IPS DF 19.7 (cell line): ENCODE measurements around the gene DMRTA1.
"Not testable (repeated sequence)": the region's sequence is repeated elsewhere in the genome, so short reads cannot be mapped to it uniquely, and the experiment has no call there.

Experiments used
- DNase-seq: peaks from one replicate; pipeline ENCODE4 v3.0.0-alpha.2; 2013; ENCODE audit warnings: low read depth, low spot score

DMRTA1 gene, protein sequence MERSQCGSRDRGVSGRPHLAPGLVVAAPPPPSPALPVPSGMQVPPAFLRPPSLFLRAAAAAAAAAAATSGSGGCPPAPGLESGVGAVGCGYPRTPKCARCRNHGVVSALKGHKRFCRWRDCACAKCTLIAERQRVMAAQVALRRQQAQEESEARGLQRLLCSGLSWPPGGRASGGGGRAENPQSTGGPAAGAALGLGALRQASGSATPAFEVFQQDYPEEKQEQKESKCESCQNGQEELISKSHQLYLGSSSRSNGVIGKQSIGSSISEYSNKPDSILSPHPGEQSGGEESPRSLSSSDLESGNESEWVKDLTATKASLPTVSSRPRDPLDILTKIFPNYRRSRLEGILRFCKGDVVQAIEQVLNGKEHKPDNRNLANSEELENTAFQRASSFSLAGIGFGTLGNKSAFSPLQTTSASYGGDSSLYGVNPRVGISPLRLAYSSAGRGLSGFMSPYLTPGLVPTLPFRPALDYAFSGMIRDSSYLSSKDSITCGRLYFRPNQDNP

DNA sequence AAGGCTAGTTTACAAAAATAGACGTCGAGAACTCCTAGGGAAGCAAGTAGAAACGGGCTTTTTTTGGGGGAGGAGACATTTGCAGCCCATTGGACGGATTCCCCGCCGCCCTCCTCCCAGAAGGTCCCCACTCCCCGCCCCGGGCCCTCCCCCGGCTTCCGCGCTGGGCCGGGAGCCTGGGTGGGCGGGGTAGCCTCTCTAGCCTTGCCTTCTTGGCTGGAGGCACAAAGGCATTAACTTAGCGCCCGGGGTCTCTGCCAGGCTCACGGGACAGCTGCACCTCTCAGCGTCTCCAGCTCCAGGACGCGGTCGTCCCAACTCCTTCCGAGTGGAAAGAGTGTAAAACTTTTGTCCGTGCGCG lies at the start of gene DMRTA1:
Gene DMRTA1 (plus strand): TSS at position 236 of the 361 bp plus-strand sequence. CDS start 242 bp downstream, outside the sequence.
- DNase-seq: no peak

DNA sequence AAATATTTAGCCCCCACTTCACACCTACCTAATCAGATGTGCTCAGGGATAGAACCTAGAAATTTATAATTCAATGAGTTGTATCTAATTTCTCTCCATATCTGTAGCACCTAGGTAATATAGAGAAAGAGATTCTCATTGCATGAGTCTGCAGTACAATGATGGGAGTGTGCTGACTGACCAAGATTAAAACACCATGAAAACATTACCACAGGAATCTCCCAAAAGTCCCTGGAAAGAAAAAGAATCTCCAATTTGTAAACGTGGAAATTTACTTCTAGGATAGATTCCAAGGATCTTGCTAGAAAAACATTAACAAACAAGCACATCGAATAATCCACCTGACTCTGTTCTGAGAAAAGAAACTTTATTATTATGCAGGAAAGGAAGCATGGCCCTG lies 45.0 kb upstream of the DMRTA1 start:
- DNase-seq: no peak

DNA sequence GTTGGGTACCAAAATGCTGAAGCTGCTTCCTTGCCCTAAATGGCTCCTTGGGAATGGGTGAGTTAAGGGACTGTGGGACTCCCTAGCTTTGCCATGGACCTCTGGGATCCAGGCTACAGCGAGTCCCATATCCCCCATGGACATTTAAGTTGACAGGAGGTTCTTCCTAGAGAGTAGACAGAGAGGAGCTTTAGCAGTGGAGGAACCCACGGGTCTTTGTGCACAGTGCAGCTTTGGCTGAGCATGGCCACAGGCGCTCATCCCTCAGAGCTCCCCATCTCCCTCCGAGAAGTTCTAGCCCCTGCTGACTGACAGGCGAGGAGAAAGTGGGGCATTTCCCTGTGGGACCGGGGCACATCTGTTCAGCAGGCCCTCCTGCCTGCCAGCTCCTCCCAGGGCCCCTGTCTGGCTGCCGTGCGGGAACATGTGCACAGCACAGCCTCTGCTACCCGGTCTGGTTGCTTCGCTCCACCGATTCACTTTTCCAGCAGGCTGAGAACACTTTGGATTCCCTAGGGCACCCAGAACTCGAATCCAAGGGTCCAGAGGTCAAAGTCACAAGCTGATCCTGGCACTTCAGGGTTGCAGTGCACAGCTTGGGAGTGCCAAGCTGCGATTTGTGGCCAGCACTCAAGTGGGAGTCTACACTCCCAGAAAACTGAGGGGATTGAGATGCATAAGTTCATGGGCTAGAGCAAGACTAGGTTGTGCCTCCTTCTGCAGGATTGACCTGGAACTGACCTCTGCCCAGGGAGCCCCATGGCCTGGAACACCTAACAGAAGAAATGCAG lies 40.6 kb upstream of the DMRTA1 start:
- DNase-seq: no peak

DNA sequence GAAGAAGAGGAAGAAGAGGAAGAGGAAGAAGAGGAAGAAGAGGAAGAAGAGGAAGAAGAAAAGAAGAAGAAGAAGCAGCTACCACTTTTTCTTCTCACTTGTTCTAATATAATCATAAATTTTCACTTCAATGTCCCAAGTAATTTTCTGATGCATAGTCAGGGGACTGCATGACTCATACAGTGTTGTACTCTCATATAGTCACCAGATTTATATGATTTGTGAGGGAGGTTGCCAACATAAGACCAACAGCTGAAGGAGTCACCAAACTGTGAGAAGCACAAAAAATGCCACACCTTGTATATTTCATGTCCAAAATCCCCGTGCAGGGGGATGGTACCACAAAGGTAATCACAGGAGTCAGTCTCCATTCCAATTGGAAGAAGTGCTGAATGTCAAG lies 32.7 kb upstream of the DMRTA1 start:
- no peak for DNase-seq

DNA sequence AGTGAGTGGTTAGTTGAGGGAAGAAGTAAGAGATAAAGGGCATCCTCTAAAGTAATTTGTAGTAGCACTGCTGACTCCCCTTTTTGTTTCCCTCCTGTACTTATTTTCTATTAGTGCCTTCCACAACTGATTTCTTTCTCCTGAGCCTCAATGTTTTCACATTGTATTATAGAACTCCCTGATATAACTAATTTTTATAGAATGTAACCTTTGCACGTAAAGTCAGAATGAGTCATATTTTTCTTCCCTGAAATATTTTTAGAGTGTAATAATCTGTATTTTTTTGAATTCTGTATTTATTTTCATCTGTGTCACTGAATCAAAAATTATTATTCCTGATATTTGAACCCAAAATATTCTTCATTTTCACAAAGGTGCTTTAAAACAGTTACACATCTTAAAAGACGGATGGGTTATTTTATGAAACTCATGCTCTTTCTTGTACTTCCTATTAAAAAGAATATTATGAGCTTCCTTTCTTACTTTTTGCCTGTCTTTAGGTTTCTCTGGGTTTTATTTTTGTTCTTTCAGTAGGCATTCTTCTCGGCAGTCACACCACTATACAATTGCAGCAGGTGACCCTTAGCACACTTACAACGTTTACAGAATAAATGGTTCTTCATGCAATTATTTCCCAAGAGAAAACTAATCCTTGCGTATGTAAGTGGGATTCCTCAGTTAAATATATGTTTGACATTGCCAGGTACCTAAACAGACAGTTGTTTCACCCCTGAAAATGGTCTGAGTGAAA lies 30.5 kb upstream of the DMRTA1 start:
- no peak for DNase-seq

DNA sequence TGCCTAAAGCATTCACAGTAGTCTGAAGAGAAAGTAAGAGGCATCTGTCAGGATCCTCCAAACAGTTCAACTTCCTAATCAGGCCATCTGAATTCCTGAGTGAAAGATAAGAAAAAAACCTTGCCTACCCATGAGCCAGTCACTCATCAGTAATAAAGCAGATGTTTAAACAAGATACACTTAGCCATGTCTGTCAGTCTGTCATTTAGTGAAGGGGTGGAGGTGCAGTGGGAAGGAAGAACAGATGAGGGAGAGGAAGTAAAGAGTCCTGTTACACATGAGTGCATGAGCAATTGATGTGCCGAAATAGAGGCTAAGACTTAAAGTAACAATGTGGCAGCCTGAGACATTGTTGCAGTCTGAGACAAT lies 29.9 kb upstream of the DMRTA1 start:
- DNase-seq: no peak

DNA sequence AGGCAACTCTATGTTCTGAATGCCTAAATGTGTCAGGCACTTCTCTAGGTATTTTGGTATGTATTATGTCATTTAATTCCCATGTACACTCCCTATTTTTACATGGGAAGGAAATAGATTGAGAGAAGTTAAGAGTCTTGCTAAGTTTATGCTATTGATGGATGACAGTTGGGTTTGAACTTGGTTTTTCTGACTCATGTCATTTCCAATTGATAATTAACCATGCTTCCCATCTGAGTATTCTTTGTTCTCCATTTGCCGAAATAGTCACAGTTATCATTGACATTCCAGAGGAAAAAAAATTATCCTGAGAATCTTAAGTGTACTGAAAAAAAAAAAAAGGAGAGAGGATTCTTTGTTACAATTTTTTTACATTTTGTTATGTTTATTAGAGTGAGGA lies 23.1 kb upstream of the DMRTA1 start:
- DNase-seq: no peak

DNA sequence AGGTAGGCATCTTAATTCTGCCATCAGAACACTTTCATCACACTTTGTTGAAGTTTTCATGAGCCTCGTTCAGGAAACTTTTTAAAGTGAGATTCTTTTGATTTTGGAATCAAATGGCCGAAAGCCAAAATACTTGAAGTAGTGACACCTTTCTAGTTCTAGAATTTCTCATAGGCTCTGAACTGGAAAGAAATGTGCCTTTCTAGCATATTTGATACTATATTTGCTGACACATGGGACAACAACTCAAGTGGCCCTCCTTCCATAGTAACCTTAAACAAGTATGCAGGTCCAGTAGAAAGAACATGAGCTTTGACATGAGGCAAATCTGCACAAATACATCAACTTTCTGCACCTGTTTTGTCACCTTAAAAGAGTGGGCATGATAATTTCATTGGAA lies 22.0 kb upstream of the DMRTA1 start:
- no peak for DNase-seq

DNA sequence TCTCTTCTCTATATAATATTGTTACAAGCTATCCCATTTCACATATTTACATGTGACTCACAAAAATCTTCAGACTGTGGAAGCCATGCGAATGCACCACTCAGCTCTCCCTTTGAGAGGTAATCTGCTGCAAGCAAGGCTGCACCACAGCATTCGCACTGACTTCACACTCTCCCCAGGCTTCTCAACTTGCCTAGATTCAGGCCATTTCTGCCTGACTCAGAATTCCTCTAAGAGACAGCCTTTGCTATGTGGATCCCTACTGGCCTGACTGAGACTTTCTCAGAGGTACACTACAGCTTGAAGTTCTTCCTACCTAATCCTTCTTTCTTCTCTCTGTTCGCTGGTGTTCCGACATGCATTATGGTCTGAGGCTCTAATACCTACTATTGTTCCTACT lies 21.1 kb upstream of the DMRTA1 start:
- no peak for DNase-seq

DNA sequence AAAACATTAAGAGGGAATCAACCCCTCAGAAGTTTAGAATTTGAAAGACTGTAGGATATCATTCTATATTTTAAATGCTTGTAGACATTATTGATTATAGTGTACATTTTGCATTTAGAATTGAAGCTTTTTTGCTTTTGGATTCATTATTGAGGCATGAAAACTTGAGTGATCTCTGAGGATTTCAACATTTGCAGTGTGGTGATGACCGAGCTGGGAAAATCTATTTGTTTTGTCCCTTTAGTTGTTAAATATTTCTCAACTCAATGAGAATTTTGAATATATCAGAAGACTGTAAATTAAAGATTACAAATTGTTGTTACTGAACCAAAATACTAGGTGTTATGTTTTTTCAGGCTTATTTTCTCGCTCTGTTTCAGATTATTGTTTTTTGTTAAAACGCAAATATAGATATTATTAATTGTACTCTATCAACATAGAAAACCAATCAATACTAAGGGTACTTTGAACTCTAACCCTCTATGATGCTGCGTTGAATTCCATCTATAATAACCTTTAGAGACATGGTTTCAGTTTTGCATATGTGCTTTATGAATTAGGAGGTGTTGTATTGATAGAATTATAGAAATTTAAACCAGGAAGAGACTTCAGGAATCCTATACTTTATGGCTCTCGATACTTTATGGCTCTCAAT lies 19.3 kb upstream of the DMRTA1 start:
- no peak for DNase-seq

DNA sequence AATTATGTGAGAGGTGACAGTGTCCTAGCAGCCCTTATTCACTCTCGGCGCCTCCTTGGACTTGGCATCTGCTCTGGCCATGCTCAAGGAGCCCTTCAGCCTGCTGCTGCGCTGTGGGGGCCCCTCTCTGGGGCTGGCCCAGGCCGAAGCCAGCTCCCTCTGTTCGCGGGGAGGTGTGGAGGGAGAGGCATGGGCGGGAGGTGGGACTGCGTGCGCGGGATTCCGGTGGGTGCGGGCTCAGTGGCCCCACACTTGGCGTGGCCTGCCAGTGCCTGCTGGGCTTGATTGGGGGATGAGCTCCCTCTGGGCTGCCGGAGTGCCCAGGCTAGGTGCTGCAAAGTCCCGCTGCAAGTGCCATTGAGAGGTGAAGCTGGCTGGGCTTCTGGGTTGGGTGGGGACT lies 12.9 kb upstream of the DMRTA1 start:
- no peak for DNase-seq

DNA sequence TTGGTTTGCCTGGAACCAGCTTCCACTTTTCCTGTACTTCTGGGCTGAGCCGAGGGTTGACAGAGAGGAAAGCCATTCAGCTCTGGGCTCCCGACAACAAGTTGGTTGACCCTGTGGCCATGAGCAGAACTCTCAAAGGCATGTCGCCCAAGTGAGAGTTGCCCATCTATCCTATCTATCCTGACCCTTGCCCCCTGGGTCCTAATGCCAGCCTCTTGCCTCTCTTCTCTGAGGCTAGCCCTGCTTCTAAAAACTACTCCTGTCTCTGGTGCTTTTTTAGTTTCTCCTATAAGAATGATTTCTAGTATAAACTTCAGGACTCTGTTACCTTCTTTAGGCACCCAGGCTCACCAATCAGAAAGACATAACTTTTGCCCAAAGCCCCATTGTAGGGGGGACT lies 11.4 kb upstream of the DMRTA1 start:
- DNase-seq: not testable (repeated sequence)

DNA sequence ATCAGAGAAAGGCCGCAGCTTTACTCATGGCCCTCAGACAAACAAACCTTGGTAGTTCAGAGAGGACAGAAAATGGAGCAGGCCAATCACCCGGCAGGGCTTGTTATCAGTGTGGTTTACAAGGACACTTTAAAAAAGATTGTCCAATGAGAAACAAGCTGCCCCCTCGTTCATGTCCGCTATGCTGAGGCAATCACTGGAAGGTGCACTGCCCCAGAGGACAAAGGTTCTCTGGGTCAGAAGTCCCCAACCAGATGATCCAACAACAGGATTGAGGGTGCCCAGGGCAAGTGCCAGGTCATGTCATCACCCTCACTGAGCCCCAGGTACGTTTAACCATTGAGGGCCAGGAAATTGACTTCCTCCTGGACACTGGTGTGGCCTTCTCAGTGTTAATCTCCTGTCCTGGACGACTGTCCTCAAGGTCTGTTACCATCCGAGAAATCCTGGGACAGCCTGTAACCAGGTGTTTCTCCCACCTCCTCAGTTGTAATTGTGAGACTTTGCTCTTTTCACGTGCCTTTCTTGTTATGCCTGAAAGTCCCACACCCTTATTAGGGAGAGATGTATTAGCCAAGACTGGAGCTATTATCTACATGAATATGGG lies 9.1 kb upstream of the DMRTA1 start:
- not testable (repeated sequence) for DNase-seq

DNA sequence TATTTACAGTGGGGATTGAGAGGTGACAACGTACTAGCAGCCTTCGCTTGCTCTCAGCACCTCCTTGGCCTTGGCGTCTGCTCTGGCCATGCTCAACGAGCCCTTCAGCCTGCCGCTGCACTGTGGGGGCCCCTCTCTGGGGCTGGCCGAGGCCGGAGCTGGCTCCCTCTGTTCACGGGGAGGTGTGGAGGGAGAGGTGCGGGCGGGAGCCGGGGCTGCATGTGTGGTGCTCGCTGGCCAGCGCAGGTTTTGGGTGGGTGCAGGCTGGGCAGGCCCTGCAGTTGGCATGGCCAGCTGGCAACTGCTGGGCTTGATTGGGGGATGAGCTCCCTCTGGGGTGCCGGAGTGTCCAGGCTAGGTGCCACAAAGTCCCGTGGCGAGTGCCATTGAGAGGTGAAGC lies 5.8 kb upstream of the DMRTA1 start:
- no peak for DNase-seq

DNA sequence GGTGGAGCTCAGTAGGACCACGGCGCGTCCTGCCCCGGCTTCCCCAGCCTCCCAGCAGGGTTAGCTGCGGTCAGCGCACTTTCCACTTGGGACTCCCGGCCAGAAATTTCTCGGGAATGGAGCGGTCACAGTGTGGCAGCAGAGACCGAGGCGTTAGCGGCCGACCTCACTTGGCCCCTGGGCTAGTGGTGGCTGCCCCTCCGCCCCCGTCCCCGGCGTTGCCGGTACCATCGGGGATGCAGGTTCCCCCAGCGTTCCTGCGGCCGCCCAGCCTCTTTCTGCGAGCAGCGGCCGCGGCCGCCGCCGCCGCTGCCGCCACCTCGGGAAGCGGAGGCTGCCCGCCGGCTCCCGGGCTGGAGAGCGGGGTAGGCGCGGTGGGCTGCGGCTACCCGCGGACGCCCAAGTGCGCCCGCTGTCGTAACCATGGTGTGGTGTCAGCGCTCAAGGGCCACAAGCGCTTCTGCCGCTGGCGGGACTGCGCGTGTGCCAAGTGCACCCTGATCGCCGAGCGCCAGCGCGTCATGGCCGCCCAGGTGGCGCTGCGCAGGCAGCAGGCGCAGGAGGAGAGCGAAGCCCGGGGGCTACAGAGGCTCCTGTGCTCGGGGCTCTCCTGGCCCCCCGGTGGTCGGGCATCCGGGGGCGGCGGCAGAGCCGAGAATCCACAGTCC lies 460 bp downstream of the DMRTA1 start:
- no peak for DNase-seq

DNA sequence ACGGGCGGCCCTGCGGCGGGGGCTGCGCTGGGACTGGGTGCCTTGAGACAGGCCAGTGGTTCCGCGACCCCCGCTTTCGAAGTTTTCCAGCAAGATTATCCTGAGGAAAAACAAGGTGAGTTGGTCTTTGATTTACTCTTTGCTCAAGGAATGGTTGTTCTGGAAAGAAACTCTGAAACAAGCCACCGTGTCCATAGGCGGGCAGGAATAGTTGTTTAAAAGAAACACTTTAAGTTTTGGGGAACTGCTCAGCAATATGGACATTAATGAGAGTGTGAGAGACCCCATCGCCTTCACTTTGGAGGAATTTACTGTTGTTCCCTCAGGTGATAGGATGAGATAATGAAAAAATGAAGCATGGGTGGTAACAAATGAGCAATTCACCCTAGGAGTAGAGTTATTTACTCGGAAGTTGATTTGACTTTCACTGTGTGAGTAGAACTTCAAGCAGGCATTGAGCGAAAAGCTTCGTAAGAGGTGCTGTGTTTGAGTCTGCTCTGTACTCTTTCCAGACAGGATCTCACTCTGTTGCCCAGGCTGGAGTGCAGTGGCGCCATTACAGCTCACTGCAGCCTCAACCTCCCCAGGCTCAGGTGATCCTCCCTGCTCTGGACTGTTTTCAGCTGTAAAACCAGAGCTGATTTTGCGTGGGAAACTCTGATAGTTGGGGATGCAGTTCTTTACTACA lies 1.1 kb downstream of the DMRTA1 start:
- no peak for DNase-seq

DNA sequence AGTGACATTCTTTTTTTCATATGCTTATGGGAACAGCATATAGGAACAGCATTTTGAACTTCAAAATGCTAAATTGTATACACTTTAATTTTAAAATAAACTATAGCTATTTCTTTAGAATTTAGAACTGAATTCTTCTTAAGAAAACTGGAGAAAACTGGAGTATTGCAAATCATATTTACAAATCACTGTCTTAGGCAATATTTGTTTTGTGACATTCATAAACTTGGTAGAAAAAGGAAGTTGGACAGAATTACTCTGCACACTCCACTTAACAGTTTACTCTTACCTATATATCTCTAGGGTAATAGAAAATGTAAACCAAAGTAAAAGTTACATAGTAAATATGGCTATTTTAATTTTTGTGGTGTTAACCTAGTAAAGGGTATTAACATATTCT lies 3.1 kb downstream of the DMRTA1 start:
- no peak for DNase-seq

DNA sequence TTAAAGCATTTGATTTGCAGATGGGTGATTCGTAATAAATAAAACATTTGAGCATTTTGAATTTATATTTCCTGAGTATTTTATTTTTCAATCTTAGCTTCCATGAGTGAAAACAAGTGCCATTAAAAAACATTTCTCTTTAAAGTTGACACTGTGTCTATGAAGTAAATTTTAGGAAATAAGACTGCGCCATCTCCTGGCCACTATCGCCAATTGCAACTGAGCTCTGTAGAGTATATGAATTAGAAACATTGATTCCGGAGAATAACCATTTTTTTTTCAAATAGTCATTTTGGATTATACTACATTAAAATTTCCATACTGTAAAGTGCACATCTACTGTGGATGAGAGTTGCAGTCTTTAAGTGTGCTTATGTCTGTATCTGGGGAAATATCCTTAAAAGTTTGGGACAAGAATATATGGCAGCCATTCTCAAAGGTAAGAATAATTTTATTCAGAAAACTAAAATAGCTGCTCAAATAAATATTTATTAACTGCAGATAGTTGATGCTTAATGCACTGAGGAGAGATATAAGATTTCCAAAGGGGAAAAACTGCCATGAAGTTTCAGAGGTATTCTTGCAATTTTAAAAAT lies 5.9 kb downstream of the DMRTA1 start:
- no peak for DNase-seq

DNA sequence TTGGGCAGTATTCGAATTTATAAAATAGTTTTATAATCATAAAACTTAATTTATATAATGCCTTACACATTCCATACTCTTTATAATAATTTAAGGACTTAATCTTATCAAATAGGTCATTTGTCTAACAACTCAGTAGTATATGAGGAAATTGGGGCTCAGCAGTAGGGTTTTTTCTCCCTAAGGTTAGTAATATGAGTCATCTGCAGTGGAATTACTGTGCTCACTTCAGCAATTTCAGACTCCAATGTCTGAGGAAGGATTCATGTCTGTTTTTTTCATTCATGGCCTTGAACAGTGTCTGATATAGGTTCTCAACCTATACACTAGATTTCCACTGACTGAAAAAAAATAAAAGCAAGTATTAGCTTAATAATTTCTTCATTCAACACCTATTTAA lies 7.4 kb downstream of the DMRTA1 start:
- DNase-seq: no peak

DNA sequence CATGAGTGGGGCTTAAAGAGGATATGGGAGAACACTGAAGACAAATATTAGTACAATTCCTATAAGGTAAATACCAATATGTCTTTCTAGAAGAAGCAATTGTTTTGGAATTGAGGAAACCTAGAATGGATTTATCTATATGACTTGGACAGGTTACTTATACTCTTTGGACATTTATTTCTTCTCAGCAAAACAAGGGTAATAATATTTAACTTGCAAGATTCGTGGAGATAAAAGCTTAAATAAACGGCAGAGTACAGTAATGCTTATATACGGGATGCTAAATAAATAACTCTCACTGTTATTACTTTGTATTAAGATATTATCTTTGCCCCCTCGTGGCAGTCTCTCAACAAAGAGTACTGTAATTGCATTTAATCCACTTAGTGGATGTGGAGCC lies 8.6 kb downstream of the DMRTA1 start:
- no peak for DNase-seq
